ENCODE measurements around the gene ATN1. TPM values are rescaled to one million over a fixed set of nuclear protein-coding genes. Genes with fewer than 3 reads are reported as not detected.

The ATN1 gene
- total and polyA plus RNA-seq, 2 of the 8 experiments (the other 6 are each of a cell fraction or from before 2014, with no cell fraction given): 20.6 to 73.4 TPM

GRCh38 chr12:6967651-6968100 lies 39.9 kb downstream of the ATN1 start:
- Histone ChIP-seq H3K23ac (ENCODE audit: insufficient read length) (no peak overlapping the region), H3K79me2 (ENCODE audit: control insufficient read depth in 1 of 2, insufficient read depth in 2 of 2, low read length in 2 of 2) (peaks cover 14 to 57% of the 10 kb centered on the region in 2 experiments), H3K79me1 (ENCODE audit: low read depth, low read length) (peaks cover 5% of the 10 kb centered on the region; the same call in 1 of the 2 replicates), H4K5ac (ENCODE audit: insufficient read length, low read depth, low read length) (no peak overlapping the region), H2BK12ac (ENCODE audit: low read depth, low read length) (no peak overlapping the region), H3K4ac (replicated peaks; ENCODE audit: insufficient read length, low read depth, low read length) (no peak overlapping the region), H2BK15ac (ENCODE audit: low read length) (no peak overlapping the region), H2AFZ (ENCODE audit: low read length) (no peak overlapping the region), H2BK5ac (ENCODE audit: low read depth, low read length) (no peak overlapping the region), H3K9me3 (ENCODE audit: insufficient read depth in 2 of 2, low read depth in 1 of 2, low read length in 1 of 2) (no peaks in the 10 kb centered on the region), H3K4me1 (replicated peaks in 1 of 4; ENCODE audit: control insufficient read depth in 3 of 4, insufficient read depth in 4 of 4, low read length in 3 of 4) (peaks cover 9 to 28% (median 15%) of the 10 kb centered on the region in 4 experiments), H2BK120ac (replicated peaks; ENCODE audit: low read depth, low read length) (no peak overlapping the region), H4K8ac (ENCODE audit: extremely low read depth, insufficient read depth, low read length) (no peak overlapping the region; the same call in 1 of the 2 replicates), H3K4me3 (ENCODE audit: extremely low read depth in 1 of 4, insufficient read depth in 2 of 4, low read depth in 3 of 4, low read length in 4 of 4) (no peak overlapping the region), H3K23me2 (ENCODE audit: low read depth, low read length) (peaks cover 15% of the 10 kb centered on the region), H2AK5ac (ENCODE audit: low read depth, low read length) (no peak overlapping the region), H3K14ac (ENCODE audit: insufficient read length) (no peak overlapping the region), H3K4me2 (ENCODE audit: insufficient read depth in 1 of 2, low read depth in 2 of 2, low read length in 2 of 2) (no peak overlapping the region), H2BK20ac (ENCODE audit: low read length) (no peak overlapping the region), H3K27ac (ENCODE audit: low read depth, low read length) (no peak overlapping the region), H3K27me3 (replicated peaks in 1 of 4; ENCODE audit: control insufficient read depth in 3 of 4, extremely low read depth in 1 of 4, insufficient read depth in 3 of 4, low read length in 3 of 4) (no peaks in the 10 kb centered on the region), H3K56ac (replicated peaks; ENCODE audit: insufficient read length, low read depth, low read length) (no peak overlapping the region), H3K36me3 (ENCODE audit: control insufficient read depth in 2 of 4, insufficient read depth in 4 of 4, low read length in 3 of 4) (peaks cover 28 to 45% (median 32%) of the 10 kb centered on the region in 4 experiments), H3K9ac (replicated peaks in 1 of 4; ENCODE audit: extremely low read depth in 1 of 4, low read depth in 3 of 4, low read length in 3 of 4) (no peak overlapping the region; a peak in 1 of 7 replicates), H4K91ac (replicated peaks; ENCODE audit: insufficient read length, low read length) (no peak overlapping the region), H3K18ac (ENCODE audit: extremely low read depth, low read length) (no peak overlapping the region), H4K20me1 (replicated peaks in 1 of 2; ENCODE audit: control insufficient read depth in 1 of 2, insufficient read depth in 2 of 2, low read length in 2 of 2) (peaks cover 2 to 4% of the 10 kb centered on the region in 2 experiments)
- TF ChIP-seq POLR2AphosphoS5 (IDR thresholded peaks at IDR 0.05; ENCODE audit: low read depth, low read length) (peak; percentile 9; the same call in 1 of the 2 replicates), TAF1 (IDR thresholded peaks at IDR 0.05; ENCODE audit: low read depth, low read length) (no peak)
- 96% methylated on average over 10 of the region's 10 CpGs; no CpG with 5 or more reads in 1 of the 2 experiments for WGBS, 2 experiments (ENCODE audit: extremely low coverage in 1 of 2, insufficient coverage in 1 of 2, insufficient read length in 1 of 2, insufficient replicate concordance in 2 of 2, low coverage in 1 of 2, low lambda C conversion rate in 2 of 2, missing lambda C conversion rate in 1 of 2)
- ChIA-PET POLR2A (ENCODE audit: partially characterized antibody) (interaction anchor here (1.4 to 30.5 kb wide), 7 partner anchors 10 to 163 kb away, joined by 3 to 1596 read pairs (median 10); partner anchors contain the start of genes ATN1, C12orf57, CLSTN3 and PTPN6), CTCF (ENCODE audit: partially characterized antibody) (interaction anchor here (0.6 to 2.4 kb wide), 6 partner anchors 9 to 146 kb away, joined by 3 to 11 read pairs (median 8); partner anchors contain the start of gene C1RL)
- FAIRE-seq: no peak
- DNase-seq (ENCODE audit: low read depth in 1 of 2, low spot score in 2 of 2): no peak

Data from H1 (cell line).